WI38 (cell line): ENCODE data around the gene ATOX1.
"Not testable (repeated sequence)": the region's sequence is repeated elsewhere in the genome, so short reads cannot be mapped to it uniquely, and the experiment has no call there.

Experiments
- H3K4me3 ChIP-seq: 2 replicates; pipeline ENCODE4 v1.5.1; 2011; ENCODE audit warnings: low read depth, mild to moderate bottlenecking, control low read depth, low read length
- TF ChIP-seq, protein P1 (sequence below): IDR thresholded peaks from 2 replicates; pipeline ENCODE4 v1.5.1; 2012; ENCODE audit warnings: low read depth, mild to moderate bottlenecking, control low read depth, low read length

ATOX1 gene

DNA sequence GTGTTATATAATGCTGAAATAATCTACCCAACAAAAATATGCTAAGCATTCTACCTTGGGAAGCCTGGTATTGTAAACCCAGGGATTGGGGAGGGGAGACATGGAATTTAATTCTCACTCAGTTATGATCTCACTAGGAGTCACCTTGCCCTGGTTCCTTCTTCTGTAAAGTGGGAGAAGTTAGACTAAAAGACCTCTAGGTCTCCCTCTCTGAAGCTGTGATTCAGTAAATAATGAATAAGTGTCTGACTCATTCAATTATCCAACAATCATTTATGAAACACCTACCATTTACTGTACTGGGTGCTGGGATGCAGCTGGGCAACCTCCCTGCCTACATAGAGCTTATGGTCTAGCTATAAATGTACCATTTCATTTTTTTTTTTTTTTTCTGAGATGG is 51.5 kb downstream of the ATOX1 start:
- TF ChIP-seq, protein P1, sequence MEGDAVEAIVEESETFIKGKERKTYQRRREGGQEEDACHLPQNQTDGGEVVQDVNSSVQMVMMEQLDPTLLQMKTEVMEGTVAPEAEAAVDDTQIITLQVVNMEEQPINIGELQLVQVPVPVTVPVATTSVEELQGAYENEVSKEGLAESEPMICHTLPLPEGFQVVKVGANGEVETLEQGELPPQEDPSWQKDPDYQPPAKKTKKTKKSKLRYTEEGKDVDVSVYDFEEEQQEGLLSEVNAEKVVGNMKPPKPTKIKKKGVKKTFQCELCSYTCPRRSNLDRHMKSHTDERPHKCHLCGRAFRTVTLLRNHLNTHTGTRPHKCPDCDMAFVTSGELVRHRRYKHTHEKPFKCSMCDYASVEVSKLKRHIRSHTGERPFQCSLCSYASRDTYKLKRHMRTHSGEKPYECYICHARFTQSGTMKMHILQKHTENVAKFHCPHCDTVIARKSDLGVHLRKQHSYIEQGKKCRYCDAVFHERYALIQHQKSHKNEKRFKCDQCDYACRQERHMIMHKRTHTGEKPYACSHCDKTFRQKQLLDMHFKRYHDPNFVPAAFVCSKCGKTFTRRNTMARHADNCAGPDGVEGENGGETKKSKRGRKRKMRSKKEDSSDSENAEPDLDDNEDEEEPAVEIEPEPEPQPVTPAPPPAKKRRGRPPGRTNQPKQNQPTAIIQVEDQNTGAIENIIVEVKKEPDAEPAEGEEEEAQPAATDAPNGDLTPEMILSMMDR = no peak

DNA sequence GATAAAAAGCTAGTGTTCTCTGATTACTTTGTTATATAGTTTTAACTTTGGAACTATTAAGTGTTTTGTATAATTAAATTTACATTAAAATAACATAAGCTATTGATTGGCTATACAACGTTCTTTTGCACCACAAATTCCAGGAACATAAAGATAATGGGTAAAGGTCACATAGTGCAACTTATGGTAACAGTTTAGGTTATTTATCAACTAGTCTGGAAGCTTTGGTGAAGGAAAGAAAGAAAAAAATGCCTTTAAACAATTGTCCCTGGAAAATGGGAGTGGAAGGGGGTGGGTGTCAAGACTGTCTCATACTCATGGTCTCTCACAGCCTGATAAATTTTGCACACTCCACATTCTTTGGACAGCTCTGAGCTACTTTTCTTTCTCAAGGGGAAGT is 54.7 kb downstream of the ATOX1 start:
- TF ChIP-seq, protein P1 = no peak
- no peak overlapping the region for H3K4me3 ChIP-seq

More for the DNA sequence above, 51.5 kb downstream of the ATOX1 start:
- H3K4me3 ChIP-seq = no peak overlapping the region

GRCh38 chr5:151703227-151703626 is 55.2 kb downstream of the ATOX1 start:
- no peak overlapping the region for H3K4me3 ChIP-seq
- TF ChIP-seq, protein P1 = no peak

DNA sequence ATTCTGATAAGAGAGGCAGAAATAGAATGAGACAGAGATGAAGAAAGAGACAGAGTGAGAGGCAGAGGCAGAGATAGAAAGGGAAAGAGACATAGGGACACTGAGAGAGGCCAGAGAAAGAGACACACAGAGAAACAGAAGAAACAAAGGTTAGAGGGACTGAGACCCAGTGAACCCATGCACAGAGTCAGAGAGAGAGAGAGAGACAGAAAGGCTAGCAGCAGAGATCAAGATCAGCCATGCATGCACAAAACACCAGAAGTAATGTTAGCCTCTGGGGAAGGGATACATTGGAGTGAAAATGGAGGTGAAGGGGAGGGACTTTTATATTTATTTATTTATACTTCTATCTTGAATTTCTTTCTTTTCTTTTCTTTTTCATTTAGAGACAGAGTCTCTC is 57.6 kb downstream of the ATOX1 start:
- no peak overlapping the region for H3K4me3 ChIP-seq
- TF ChIP-seq, protein P1 = no peak

- no peak overlapping the region for H3K4me3 ChIP-seq
- TF ChIP-seq, protein P1 = no peak
These were observed 58.1 kb downstream of the ATOX1 start for GRCh38 chr5:151700296-151700695.

DNA sequence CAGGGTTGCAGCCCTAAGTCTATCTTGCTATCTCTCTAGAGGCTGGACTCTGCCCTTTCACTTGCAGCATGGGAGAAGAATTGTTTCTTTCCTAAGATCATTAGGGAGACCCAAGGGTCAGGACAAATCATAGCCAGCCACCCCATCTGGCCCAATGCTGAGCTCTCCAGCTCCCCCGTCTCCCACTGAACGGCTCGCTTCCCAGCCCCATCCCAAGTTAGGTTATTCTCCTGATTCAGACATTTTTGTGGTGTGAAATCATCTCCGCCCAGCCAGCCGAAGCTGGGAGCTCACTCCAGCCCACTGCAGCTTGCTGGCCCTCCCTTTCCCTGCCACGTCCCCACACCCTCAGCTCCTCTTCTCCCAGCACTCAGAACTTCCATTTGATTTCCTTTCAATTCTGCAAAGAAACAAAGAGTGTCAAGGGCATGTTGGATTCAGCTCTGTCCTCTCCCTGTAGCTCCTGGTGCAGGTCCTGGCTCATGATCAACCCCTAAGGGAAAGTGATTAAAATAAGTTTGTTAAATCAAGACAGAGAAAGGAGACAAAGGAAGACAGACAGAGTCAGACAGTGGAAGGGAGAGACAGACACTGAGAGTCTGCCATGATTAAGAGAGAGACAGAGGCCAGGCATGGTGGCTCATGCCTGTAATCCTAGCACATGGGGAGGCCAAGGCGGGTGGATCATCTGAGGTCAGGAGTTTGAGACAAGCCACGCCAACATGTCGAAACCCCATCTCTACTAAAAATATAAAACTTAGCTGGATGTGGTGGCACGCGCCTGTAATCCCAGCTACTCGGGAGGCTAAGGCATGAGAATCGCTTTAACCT is 59.1 kb downstream of the ATOX1 start:
- TF ChIP-seq, protein P1 = no peak

DNA sequence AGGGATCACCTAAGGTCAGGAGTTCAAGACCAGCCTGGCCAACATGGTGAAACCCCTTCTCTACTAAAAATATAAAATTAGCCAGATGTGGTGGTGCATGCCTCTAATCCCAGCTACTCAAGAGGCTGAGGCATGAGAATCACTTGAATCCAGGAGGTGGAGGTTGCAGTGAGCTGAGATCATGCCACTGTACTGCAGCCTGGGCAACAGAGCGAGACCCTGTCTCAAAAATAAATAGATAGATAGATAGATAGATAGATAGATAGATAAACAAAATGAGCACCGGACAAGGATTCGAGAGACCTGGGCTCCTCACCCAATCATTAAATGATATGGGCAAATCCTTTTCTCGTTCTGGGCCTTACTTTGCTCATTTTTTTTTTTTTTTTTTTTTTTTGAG is 60.4 kb downstream of the ATOX1 start:
- not testable (repeated sequence) for H3K4me3 ChIP-seq

More for the DNA sequence above, 59.1 kb downstream of the ATOX1 start:
- 0 out of 2 replicates have a peak overlapping the region, but pooled peaks have one; percentile 9 for H3K4me3 ChIP-seq
